Liver (tissue), 9 donors: ENCODE data around the gene SMARCC1. TPM values are rescaled to one million over a fixed set of nuclear protein-coding genes. Genes with fewer than 3 reads are reported as not detected.

Source experiments
- DNase-seq: peaks from one replicate; pipeline ENCODE4 v3.0.0-alpha.2; 2017; ENCODE audit warnings: low spot score
- H3K27ac ChIP-seq, 2 donors: one replicate each; pipeline ENCODE4 v1.7.0; 2013; ENCODE audit warnings: inconsistent platforms in 2 of 2, low read length in 2 of 2, control low read depth in 1 of 2, low read depth in 1 of 2, mild to moderate bottlenecking in 1 of 2
- H3K27me3 ChIP-seq, 4 donors: one replicate each; pipeline versions ENCODE4 v1.6.1 to v1.7.0; 2013; ENCODE audit warnings: low read length in 3 of 4, inconsistent platforms in 1 of 4, mild to moderate bottlenecking in 1 of 4, moderate library complexity in 1 of 4; ENCODE audit not compliant: control insufficient read depth in 4 of 4, insufficient read depth in 4 of 4
- H3K36me3 ChIP-seq, 4 donors: one replicate each; pipeline versions ENCODE4 v1.6.1 to v1.7.0; 2013; ENCODE audit warnings: low read length in 3 of 4, mild to moderate bottlenecking in 3 of 4, low read depth in 1 of 4, moderate library complexity in 1 of 4; ENCODE audit not compliant: control insufficient read depth in 4 of 4, insufficient read depth in 3 of 4
- H3K4me1 ChIP-seq, 4 donors: one replicate each; pipeline versions ENCODE4 v1.6.1 to v1.7.0; 2013; ENCODE audit warnings: low read length in 3 of 4, mild to moderate bottlenecking in 3 of 4, moderate library complexity in 1 of 4; ENCODE audit not compliant: control insufficient read depth in 4 of 4, insufficient read depth in 4 of 4
- H3K4me3 ChIP-seq, 3 donors: one replicate each; pipeline versions ENCODE4 v1.6.1 to v1.7.0; 2013; ENCODE audit warnings: low read length in 3 of 3, control low read depth in 1 of 3, low read depth in 1 of 3, mild to moderate bottlenecking in 1 of 3
- H3K9ac ChIP-seq, 2 donors: one replicate each; pipeline ENCODE4 v1.7.0; 2013; ENCODE audit warnings: low read length in 2 of 2, mild to moderate bottlenecking in 2 of 2, moderate library complexity in 2 of 2, control low read depth in 1 of 2, low read depth in 1 of 2
- H3K9me3 ChIP-seq, 4 donors: one replicate each; pipeline versions ENCODE4 v1.6.1 to v1.7.0; 2013; ENCODE audit warnings: low read length in 3 of 4; ENCODE audit not compliant: control insufficient read depth in 4 of 4
- EGR1 ChIP-seq, 2 donors: IDR thresholded peaks; 2 replicates each; pipeline ENCODE4 v1.6.1; 2016 to 2018; ENCODE audit warnings: antibody characterized with exemption in 2 of 2, low read depth in 2 of 2
- FOXA1 ChIP-seq: IDR thresholded peaks from 2 replicates; pipeline ENCODE4 v1.6.1; 2016; ENCODE audit warnings: antibody characterized with exemption
- FOXA2 ChIP-seq: IDR thresholded peaks from 2 replicates; pipeline ENCODE4 v1.6.1; 2016; ENCODE audit warnings: antibody characterized with exemption
- GABPA ChIP-seq, 2 donors: IDR thresholded peaks in 1 of 2; conservative IDR thresholded peaks in 1 of 2; 2 replicates each; pipeline ENCODE4 v1.6.1; 2016; ENCODE audit warnings: antibody characterized with exemption in 2 of 2, mild to moderate bottlenecking in 1 of 2, moderate library complexity in 1 of 2
- HNF4G ChIP-seq: IDR thresholded peaks from 2 replicates; pipeline ENCODE4 v1.6.1; 2016; ENCODE audit warnings: antibody characterized with exemption
- NR2F2 ChIP-seq: IDR thresholded peaks from 2 replicates; pipeline ENCODE4 v1.6.1; 2016; ENCODE audit warnings: antibody characterized with exemption
- RAD21 ChIP-seq, 2 donors: IDR thresholded peaks; 2 replicates each; pipeline ENCODE4 v1.6.1; 2016; ENCODE audit warnings: antibody characterized with exemption in 2 of 2, mild to moderate bottlenecking in 2 of 2
- RXRA ChIP-seq, 2 donors: IDR thresholded peaks; 2 replicates each; pipeline ENCODE4 v1.6.1; 2017 to 2018; ENCODE audit warnings: antibody characterized with exemption in 2 of 2, mild to moderate bottlenecking in 1 of 2
- TAF1 ChIP-seq: conservative IDR thresholded peaks from 2 replicates; pipeline ENCODE4 v1.6.1; 2016; ENCODE audit warnings: antibody characterized with exemption, mild to moderate bottlenecking
- YY1 ChIP-seq: IDR thresholded peaks from 2 replicates; pipeline ENCODE4 v1.6.1; 2016; ENCODE audit warnings: antibody characterized with exemption, mild to moderate bottlenecking
- WGBS: extraction: QIAGEN DNeasy Blood & Tissue Kit; methylation state at CpG from one replicate; pipeline ENCODE4 v1.1.7; 2013; 5-methylcytosine and 5-hydroxymethylcytosine counted together
- polyA plus RNA-seq, 2 donors: library from polyadenylated mRNA; stranded (reverse) in 1 of 2; unstranded in 1 of 2; fragments of 200-250 nt in 1 of 2; fragments of >200 nt in 1 of 2; fragmentation: Nextera tagmentation in 1 of 2; extraction: Ambion mirVana in 1 of 2; gene quantifications; one replicate each; pipeline versions ENCODE4 v1.2.1 to v1.2.3, GENCODE V29; 2013 to 2015
- total RNA-seq, 2 donors: library from RNA; depleted of rRNA; stranded (reverse); fragments of >200 nt; gene quantifications; one replicate each; pipeline ENCODE4 v1.2.3, GENCODE V29; 2014
- TF ChIP-seq, protein P1 (sequence below): IDR thresholded peaks from 2 replicates; pipeline ENCODE4 v1.6.1; 2016; ENCODE audit warnings: antibody characterized with exemption, mild to moderate bottlenecking
- TF ChIP-seq, protein P2 (sequence below): fragments of 150-350 bp; IDR thresholded peaks from 2 replicates; pipeline ENCODE4 v1.5.1; 2017; ENCODE audit warnings: improper control_type of control experiment, low read depth, low read length; ENCODE audit not compliant: missing input control
- TF ChIP-seq, protein P3 (sequence below): IDR thresholded peaks from 2 replicates; pipeline ENCODE4 v1.6.1; 2016; ENCODE audit warnings: antibody characterized with exemption
- TF ChIP-seq, protein P4 (sequence below): IDR thresholded peaks from 2 replicates; pipeline ENCODE4 v1.6.1; 2016; ENCODE audit warnings: antibody characterized with exemption
- TF ChIP-seq, protein P5 (sequence below): IDR thresholded peaks from 2 replicates; pipeline ENCODE4 v1.6.1; 2016; ENCODE audit warnings: antibody characterized with exemption
- donor health status: healthy.
- donor health status: healthy.
- donor health status: healthy.
- donor health status: healthy.
- donor health status: healthy.

The SMARCC1 gene
- total and polyA plus RNA-seq, 4 donors = 6.6 to 19.8 (median 12.6) TPM

DNA sequence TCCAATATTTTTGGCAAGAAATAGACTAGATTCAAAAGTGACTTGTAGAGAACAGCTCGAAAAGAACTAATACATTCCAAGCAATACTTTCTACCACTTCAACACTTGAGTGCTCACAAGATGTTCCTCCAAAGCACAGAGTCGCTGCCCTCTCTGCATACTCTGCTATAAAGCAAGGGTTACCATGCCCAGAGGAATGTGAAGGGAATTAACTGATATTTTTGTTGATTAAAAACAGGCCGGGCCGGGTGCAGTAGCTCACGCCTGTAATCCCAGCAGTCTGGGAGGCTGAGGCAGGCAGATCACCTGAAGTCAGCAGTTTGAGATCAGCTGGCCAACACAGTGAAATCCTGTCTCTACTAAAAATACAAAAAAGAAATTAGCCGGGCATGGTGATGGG, 145.5 kb downstream of the SMARCC1 start:
- WGBS = 97% methylated on average over 6 of the region's 6 CpGs
- H3K4me3 ChIP-seq = no peak overlapping the region
- peaks cover 3 to 38% (median 22%) of the 10 kb centered on the region in 4 donors for H3K36me3 ChIP-seq
- TF ChIP-seq HNF4G = no peak
- TF ChIP-seq EGR1 (IDR thresholded peaks at IDR 0.05; ENCODE audit: low read depth in 2 of 2) = no peak
- no peak for TF ChIP-seq FOXA1
- TF ChIP-seq NR2F2 = no peak
- TF ChIP-seq, protein P1, sequence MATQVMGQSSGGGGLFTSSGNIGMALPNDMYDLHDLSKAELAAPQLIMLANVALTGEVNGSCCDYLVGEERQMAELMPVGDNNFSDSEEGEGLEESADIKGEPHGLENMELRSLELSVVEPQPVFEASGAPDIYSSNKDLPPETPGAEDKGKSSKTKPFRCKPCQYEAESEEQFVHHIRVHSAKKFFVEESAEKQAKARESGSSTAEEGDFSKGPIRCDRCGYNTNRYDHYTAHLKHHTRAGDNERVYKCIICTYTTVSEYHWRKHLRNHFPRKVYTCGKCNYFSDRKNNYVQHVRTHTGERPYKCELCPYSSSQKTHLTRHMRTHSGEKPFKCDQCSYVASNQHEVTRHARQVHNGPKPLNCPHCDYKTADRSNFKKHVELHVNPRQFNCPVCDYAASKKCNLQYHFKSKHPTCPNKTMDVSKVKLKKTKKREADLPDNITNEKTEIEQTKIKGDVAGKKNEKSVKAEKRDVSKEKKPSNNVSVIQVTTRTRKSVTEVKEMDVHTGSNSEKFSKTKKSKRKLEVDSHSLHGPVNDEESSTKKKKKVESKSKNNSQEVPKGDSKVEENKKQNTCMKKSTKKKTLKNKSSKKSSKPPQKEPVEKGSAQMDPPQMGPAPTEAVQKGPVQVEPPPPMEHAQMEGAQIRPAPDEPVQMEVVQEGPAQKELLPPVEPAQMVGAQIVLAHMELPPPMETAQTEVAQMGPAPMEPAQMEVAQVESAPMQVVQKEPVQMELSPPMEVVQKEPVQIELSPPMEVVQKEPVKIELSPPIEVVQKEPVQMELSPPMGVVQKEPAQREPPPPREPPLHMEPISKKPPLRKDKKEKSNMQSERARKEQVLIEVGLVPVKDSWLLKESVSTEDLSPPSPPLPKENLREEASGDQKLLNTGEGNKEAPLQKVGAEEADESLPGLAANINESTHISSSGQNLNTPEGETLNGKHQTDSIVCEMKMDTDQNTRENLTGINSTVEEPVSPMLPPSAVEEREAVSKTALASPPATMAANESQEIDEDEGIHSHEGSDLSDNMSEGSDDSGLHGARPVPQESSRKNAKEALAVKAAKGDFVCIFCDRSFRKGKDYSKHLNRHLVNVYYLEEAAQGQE = no peak
- TF ChIP-seq YY1 = no peak
- TF ChIP-seq TAF1 = no peak
- TF ChIP-seq FOXA2 = no peak
- TF ChIP-seq, protein P2, sequence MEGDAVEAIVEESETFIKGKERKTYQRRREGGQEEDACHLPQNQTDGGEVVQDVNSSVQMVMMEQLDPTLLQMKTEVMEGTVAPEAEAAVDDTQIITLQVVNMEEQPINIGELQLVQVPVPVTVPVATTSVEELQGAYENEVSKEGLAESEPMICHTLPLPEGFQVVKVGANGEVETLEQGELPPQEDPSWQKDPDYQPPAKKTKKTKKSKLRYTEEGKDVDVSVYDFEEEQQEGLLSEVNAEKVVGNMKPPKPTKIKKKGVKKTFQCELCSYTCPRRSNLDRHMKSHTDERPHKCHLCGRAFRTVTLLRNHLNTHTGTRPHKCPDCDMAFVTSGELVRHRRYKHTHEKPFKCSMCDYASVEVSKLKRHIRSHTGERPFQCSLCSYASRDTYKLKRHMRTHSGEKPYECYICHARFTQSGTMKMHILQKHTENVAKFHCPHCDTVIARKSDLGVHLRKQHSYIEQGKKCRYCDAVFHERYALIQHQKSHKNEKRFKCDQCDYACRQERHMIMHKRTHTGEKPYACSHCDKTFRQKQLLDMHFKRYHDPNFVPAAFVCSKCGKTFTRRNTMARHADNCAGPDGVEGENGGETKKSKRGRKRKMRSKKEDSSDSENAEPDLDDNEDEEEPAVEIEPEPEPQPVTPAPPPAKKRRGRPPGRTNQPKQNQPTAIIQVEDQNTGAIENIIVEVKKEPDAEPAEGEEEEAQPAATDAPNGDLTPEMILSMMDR = no peak
- TF ChIP-seq RXRA (IDR thresholded peaks at IDR 0.05) = no peak
- no peak for TF ChIP-seq RAD21 (IDR thresholded peaks at IDR 0.05)
- TF ChIP-seq, protein P3, sequence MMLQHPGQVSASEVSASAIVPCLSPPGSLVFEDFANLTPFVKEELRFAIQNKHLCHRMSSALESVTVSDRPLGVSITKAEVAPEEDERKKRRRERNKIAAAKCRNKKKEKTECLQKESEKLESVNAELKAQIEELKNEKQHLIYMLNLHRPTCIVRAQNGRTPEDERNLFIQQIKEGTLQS = no peak
- H3K27ac ChIP-seq = no peak overlapping the region
- H3K4me1 ChIP-seq = no peaks in the 10 kb centered on the region
- DNase-seq = no peak
- H3K9ac ChIP-seq = no peak overlapping the region
- no peaks in the 10 kb centered on the region for H3K27me3 ChIP-seq
- H3K9me3 ChIP-seq = no peaks in the 10 kb centered on the region

DNA sequence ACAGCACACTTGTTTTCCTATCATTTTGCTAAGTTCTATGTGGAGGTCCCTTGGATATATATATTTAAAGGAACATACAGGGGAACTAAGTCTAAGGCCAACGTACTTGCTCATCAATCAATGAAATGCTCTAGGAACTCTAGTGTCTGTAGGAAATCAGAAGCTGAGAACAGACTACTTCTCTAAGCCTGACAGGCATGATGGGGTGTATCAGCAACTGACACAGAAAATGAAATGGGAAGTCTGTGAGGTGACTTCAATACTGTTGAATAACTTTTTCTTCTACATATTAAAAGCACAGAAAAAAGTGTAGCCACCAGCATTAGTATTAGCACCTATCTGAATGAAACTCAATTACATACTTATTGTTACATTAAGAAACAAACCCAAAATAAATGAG, 146.2 kb downstream of the SMARCC1 start:
- Histone ChIP-seq H3K4me1 (no peaks in the 10 kb centered on the region), H3K9ac (no peak overlapping the region), H3K4me3 (no peak overlapping the region), H3K36me3 (peaks cover 4 to 41% (median 25%) of the 10 kb centered on the region in 4 donors), H3K9me3 (no peaks in the 10 kb centered on the region), H3K27me3 (no peaks in the 10 kb centered on the region), H3K27ac (no peak overlapping the region)
- TF ChIP-seq, protein P4, sequence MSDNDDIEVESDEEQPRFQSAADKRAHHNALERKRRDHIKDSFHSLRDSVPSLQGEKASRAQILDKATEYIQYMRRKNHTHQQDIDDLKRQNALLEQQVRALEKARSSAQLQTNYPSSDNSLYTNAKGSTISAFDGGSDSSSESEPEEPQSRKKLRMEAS = no peak
- TF ChIP-seq FOXA2 = no peak
- no peak for TF ChIP-seq TAF1
- WGBS = 84% methylated on average over 1 of the region's 1 CpG
- DNase-seq = no peak

DNA sequence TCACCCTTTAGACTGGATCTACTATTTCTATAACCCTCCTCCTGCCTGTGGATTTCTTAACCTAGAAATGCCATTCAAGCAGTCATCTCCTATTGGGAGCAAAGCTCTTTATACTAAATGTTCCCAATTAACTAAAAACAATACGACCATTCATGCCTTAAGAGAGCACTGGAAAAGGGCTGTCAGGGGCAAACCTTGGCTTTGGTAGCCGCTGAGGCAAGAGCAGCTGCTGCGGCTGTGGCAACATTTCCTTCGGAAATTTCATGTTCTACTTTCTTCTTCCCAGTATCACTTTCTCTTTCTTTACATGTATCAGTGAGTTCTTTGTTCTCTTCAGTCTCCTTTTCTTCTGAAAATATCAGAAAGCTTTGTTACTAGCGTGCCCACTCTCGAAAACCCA, 146.7 kb downstream of the SMARCC1 start:
- H3K27me3 ChIP-seq = no peaks in the 10 kb centered on the region
- H3K27ac ChIP-seq = no peak overlapping the region
- no peak overlapping the region for H3K4me3 ChIP-seq
- peaks cover 5 to 44% (median 29%) of the 10 kb centered on the region in 4 donors for H3K36me3 ChIP-seq
- no peaks in the 10 kb centered on the region for H3K4me1 ChIP-seq
- no peak for DNase-seq
- WGBS = 93% methylated on average over 6 of the region's 6 CpGs
- H3K9me3 ChIP-seq = no peaks in the 10 kb centered on the region
- H3K9ac ChIP-seq = no peak overlapping the region
- TF ChIP-seq FOXA2 (no peak), GABPA (IDR thresholded peaks at IDR 0.05 in 1 of 2, conservative IDR thresholded peaks at IDR 0.05 in 1 of 2) (no peak), TAF1 (no peak), HNF4G (no peak), YY1 (no peak), RAD21 (IDR thresholded peaks at IDR 0.05) (no peak), EGR1 (IDR thresholded peaks at IDR 0.05; ENCODE audit: low read depth in 2 of 2) (no peak)
- TF ChIP-seq, protein P4 = no peak
- TF ChIP-seq, protein P3 = no peak
- TF ChIP-seq, protein P5, sequence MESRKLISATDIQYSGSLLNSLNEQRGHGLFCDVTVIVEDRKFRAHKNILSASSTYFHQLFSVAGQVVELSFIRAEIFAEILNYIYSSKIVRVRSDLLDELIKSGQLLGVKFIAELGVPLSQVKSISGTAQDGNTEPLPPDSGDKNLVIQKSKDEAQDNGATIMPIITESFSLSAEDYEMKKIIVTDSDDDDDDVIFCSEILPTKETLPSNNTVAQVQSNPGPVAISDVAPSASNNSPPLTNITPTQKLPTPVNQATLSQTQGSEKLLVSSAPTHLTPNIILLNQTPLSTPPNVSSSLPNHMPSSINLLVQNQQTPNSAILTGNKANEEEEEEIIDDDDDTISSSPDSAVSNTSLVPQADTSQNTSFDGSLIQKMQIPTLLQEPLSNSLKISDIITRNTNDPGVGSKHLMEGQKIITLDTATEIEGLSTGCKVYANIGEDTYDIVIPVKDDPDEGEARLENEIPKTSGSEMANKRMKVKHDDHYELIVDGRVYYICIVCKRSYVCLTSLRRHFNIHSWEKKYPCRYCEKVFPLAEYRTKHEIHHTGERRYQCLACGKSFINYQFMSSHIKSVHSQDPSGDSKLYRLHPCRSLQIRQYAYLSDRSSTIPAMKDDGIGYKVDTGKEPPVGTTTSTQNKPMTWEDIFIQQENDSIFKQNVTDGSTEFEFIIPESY = no peak
- TF ChIP-seq, protein P1 = no peak
